WTC11 (cell line): ENCODE measurements around the gene UBALD1.

ENCODE experiments used
- ARID4B ChIP-seq: sonication (generic); formaldehyde crosslinking; IDR thresholded peaks from 2 replicates; pipeline ENCODE4 v1.8.0; 2023; ENCODE audit warnings: missing genetic modification reagents, mild to moderate bottlenecking, borderline replicate concordance
- CTCF ChIP-seq: fragments of 200-600 bp; IDR thresholded peaks from 2 replicates; pipeline ENCODE4 v1.8.0; 2022; ENCODE audit warnings: antibody characterized with exemption
- JUN ChIP-seq: sonication (generic); formaldehyde crosslinking; IDR thresholded peaks from 2 replicates; pipeline ENCODE4 v1.8.0; 2023; ENCODE audit warnings: mild to moderate bottlenecking, missing genetic modification reagents
- MAX ChIP-seq: sonication (generic); formaldehyde crosslinking; IDR thresholded peaks from 2 replicates; pipeline ENCODE4 v1.8.0; 2022; ENCODE audit warnings: mild to moderate bottlenecking, missing genetic modification reagents
- SOX15 ChIP-seq: fragments of 250-450 bp; sonication (Bioruptor Pico); IDR thresholded peaks from 2 replicates; pipeline ENCODE4 v1.9.0; 2021; ENCODE audit warnings: mild to moderate bottlenecking
- TEAD1 ChIP-seq: sonication (generic); formaldehyde crosslinking; IDR thresholded peaks from 2 replicates; pipeline ENCODE4 v1.8.0; 2022; ENCODE audit warnings: mild to moderate bottlenecking, missing genetic modification reagents
- ZMAT4 ChIP-seq: fragments of 250-450 bp; sonication (Bioruptor Pico); IDR thresholded peaks from 2 replicates; pipeline ENCODE4 v1.9.0; 2021; ENCODE audit warnings: mild to moderate bottlenecking
- ZNF512 ChIP-seq: sonication (generic); formaldehyde crosslinking; IDR thresholded peaks from 2 replicates; pipeline ENCODE4 v1.8.1; 2022; ENCODE audit warnings: missing genetic modification reagents, borderline replicate concordance

- TF ChIP-seq CTCF (no peak), ZNF512 (no peak), ZMAT4 (CRISPR knock-in tag) (no peak), MAX (CRISPR knock-in tag) (no peak), TEAD1 (no peak), JUN (CRISPR knock-in tag) (no peak), ARID4B (no peak), SOX15 (CRISPR knock-in tag) (no peak)
Measured at GRCh38 chr16:4572715-4573114, 42.0 kb downstream of the UBALD1 start.
